GM20431 (cell line): ENCODE measurements around the gene HES5.
"Not testable (repeated sequence)": the region's sequence is repeated elsewhere in the genome, so short reads cannot be mapped to it uniquely, and the experiment has no call there.

Experiments used
- in situ Hi-C: fragments of 300-500 bp; cut with MseI, MboI; formaldehyde crosslinking; loops from one replicate; pipeline ENCODE4 v1.15.0; 2020; ENCODE audit warnings: low sequenced_read_pairs; ENCODE audit not compliant: unreplicated experiment

HES5 gene

DNA sequence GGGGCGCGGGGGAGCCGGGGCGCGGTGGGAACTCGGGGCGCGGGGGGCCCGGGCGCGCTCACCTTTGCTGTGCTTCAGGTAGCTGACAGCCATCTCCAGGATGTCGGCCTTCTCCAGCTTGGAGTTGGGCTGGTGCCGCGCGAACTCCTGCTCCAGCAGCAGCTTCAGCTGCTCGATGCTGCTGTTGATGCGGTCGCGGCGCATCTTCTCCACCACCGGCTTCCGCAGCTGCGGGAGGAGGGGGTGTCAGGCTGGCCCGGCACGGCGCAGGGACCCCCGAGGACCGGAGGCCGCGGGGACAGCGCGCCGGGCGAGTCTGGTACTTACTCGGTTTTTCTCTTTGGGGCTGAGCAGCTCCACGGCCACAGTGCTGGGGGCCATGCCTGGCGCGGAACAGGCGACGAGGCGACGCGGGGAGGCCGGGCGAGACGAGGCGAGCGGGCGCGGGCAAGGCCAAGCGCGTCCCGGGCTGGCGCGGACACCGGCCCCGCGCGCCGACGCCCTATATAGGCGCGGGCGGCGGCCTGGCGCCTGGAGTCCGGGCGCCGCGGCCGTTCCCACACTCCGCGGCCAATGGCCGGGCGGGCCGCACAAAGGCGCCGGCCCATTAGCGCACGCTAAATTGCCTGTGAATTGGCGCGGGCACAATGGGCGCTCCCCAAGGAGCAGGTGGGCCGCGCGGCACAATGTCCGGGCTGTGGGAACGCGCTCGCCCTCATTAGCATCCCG lies at the start of gene HES5:
Gene HES5, minus strand, starts transcription at position 480 of the 729 bp plus-strand sequence. Its CDS starts 99 bp downstream, at position 381.
- in situ Hi-C loops, result loop anchor here (25.0 kb wide), 1 partner anchor 343 kb away; the partner anchor contains the start of gene FAAP20

- in situ Hi-C loops, result no loop called here
Measured at GRCh38 chr1:2578758-2579118, 48.7 kb upstream of the HES5 start.

GRCh38 chr1:2577565-2578075 lies 47.6 kb upstream of the HES5 start:
- in situ Hi-C loops, result not testable (repeated sequence)

GRCh38 chr1:2575801-2576663 lies 46.0 kb upstream of the HES5 start:
- in situ Hi-C loops, result no loop called here

GRCh38 chr1:2574350-2574749 lies 44.3 kb upstream of the HES5 start:
- in situ Hi-C loops, result no loop called here

- in situ Hi-C loops, result no loop called here
Measured at GRCh38 chr1:2573250-2573920, 43.3 kb upstream of the HES5 start.

GRCh38 chr1:2571348-2571747 lies 41.3 kb upstream of the HES5 start:
- in situ Hi-C loops, result no loop called here

GRCh38 chr1:2570332-2570731 lies 40.3 kb upstream of the HES5 start:
- in situ Hi-C loops, result no loop called here

GRCh38 chr1:2569703-2570102 lies 39.6 kb upstream of the HES5 start:
- in situ Hi-C loops, result not testable (repeated sequence)

DNA sequence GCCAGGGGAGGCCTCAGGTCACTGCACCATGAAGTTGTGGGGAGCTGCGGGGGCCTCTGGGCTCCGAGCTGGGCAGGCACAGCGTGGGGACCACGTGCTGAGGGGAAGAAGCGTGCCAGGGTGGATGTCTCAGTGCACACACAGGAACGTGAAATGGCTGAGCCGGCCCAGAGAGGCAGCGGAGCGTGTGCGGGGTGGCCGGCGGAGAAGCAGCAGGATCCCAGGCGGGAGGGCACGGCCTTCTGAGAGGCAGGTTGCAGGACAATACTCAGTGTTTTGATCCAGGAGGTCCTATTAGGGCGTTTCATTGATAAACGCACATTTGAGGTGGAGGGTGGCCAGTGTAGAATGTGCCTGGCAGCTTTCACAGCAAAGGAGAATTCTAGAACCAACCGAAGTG lies 39.0 kb upstream of the HES5 start:
- in situ Hi-C loops, result no loop called here

DNA sequence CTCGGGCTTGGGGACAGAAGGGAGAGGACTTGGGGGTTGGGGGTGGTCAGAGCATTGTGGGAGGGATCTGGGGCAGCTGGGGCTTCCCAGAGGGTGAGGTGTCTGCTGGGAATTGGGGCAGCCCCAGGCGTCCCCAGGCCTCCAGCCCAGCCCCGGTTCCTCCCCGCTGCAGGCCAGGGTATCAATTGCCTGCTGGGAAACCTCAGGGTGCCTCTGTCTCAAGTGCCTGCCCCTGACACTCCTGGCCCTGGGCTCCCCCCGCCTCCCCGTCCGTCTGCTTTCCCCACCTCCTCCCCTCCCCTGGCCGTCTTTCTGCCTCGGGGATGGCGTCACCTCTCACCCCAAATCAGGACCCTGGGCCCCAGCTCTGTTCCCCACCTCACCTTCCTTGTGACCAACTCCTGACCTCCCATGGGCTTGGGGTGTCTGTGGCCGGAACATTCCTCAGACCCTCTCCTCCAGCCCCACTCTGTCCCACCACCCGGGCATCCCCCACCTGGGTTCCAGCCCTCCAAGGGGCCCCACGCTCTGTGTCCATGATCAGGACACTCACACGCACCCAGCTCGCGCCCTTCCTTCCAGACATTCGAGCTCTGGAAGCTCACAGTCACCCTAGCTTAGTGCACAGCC lies 38.2 kb upstream of the HES5 start:
- in situ Hi-C loops, result not testable (repeated sequence)

DNA sequence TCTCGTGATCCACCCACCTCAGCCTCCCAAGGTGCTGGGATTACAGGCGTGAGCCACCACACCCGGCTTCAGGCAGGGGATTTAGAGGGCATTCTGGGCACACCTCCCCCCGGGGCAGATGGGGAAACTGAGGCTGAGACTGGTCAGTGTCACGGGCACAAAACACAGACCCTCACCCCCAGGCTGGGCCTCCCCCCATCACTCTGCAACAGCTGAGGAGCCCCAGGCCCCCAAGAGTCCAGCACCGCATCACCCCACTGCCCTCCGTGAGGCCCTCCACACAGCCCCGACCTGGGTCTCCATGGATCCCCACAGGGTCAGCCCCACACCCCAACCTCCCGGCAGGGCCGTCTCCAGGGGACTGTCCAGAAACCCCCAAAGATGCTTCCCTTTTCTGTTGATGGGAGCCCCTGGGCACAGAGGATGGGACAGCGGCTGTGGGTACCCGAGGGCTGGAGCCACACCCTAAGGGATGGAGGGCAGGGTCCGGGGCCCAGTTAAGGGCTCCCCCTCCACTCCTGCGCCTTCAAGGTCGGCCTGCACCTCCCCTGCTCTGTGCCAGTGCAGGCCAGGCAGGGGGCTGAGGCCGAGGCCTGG lies 37.1 kb upstream of the HES5 start:
- in situ Hi-C loops, result no loop called here

DNA sequence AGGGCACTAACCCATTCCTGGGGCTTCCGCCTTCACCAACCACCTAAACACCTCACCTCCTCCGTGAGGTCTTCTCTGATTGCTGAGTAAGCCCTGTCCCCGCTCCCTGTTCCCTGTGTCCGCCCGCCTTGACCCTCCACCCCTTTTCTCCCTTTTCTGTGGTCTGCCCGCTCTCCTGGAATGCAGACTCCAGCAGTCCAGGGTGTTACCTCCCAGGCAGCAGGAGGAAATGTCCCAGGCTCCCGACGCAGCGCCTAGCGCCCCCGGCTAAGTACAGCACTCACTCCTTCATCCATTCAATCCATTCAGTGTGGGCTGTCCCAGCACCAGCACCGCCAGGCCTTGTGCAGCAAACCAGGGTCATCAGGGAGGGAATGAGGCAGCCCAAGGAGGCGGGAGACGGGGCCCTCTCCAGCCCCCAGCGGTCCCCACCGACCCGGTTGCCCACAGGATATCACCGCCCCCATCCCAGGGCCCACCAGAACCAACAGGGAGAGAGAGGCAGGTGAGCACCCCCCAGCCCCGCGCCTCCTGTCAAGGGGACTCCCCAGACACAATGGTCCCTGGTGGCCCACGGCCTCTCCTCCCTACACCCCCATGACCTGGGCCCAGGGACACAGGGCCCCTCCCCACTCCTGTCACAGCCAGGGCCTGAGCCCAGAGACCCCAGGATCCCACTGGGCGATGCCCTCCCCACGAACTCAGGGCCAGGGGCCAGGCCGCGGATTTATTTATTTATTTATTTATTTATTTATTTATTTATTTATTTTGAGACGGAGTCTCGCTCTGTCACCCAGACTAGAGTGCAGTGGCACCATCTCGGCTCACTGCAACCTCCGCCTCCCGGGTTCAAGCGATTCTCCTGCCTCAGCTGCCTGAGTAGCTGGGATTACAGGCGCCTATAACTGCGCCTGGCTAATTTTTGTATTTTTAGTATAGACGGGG lies 36.3 kb upstream of the HES5 start:
- in situ Hi-C loops, result no loop called here

- in situ Hi-C loops, result no loop called here
Measured at GRCh38 chr1:2564815-2565374, 34.8 kb upstream of the HES5 start.

- in situ Hi-C loops, result no loop called here
Measured at GRCh38 chr1:2564006-2564814, 34.1 kb upstream of the HES5 start.

DNA sequence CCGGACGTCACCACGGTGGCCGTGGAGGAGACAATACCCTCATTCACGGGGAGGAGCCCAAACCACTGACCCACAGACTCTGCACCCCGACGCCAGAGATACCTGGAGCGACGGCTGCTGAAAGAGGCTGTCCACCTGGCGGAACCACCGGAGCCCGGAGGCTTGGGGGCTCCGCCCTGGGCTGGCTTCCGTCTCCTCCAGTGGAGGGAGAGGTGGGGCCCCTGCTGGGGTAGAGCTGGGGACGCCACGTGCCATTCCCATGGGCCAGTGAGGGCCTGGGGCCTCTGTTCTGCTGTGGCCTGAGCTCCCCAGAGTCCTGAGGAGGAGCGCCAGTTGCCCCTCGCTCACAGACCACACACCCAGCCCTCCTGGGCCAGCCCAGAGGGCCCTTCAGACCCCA lies 33.1 kb upstream of the HES5 start:
- in situ Hi-C loops, result no loop called here
